IMR-90 (cell line): Measurements from ENCODE around the gene ABCA4.
"Not testable (repeated sequence)": the region's sequence is repeated elsewhere in the genome, so short reads cannot be mapped to it uniquely, and the experiment has no call there.

Experiments
- CEBPB ChIP-seq: IDR thresholded peaks from 2 replicates; pipeline ENCODE4 v1.6.1; 2012; ENCODE audit warnings: low read depth, low read length, improper control_type of control experiment
- CHD1 ChIP-seq: IDR thresholded peaks from 2 replicates; pipeline ENCODE4 v1.6.1; 2012; ENCODE audit warnings: low read depth, low read length, improper control_type of control experiment
- FOS ChIP-seq: fragments of 150-350 bp; IDR thresholded peaks from 2 replicates; pipeline ENCODE4 v1.6.1; 2016; ENCODE audit warnings: low read depth, low read length
- MXI1 ChIP-seq: IDR thresholded peaks from 2 replicates; pipeline ENCODE4 v1.6.1; 2012; ENCODE audit warnings: low read depth, mild to moderate bottlenecking, low read length, moderate library complexity, borderline replicate concordance
- POLR2A ChIP-seq: IDR thresholded peaks from 2 replicates; pipeline ENCODE4 v1.6.1; 2012; ENCODE audit warnings: mild to moderate bottlenecking, low read depth, low read length
- RAD21 ChIP-seq: IDR thresholded peaks from 2 replicates; pipeline ENCODE4 v1.6.1; 2012; ENCODE audit warnings: low read length, improper control_type of control experiment
- RFX5 ChIP-seq: IDR thresholded peaks from 2 replicates; pipeline ENCODE4 v1.8.0; 2012; ENCODE audit warnings: low read depth, mild to moderate bottlenecking, low read length, moderate library complexity
- TF ChIP-seq, protein P1 (sequence below): conservative IDR thresholded peaks from 2 replicates; pipeline ENCODE4 v1.5.1; 2012; ENCODE audit warnings: mild to moderate bottlenecking, low read depth, low read length, improper control_type of control experiment
- TF ChIP-seq, protein P2 (sequence below): fragments of 150-350 bp; IDR thresholded peaks from 2 replicates; pipeline ENCODE4 v1.6.1; 2016; ENCODE audit warnings: low read depth, mild to moderate bottlenecking, low read length, moderate library complexity, borderline replicate concordance
- TF ChIP-seq, protein P3 (sequence below): fragments of 150-350 bp; IDR thresholded peaks from 2 replicates; pipeline ENCODE4 v1.6.1; 2017; ENCODE audit warnings: mild to moderate bottlenecking, antibody characterized with exemption, low read length, low read depth

DNA sequence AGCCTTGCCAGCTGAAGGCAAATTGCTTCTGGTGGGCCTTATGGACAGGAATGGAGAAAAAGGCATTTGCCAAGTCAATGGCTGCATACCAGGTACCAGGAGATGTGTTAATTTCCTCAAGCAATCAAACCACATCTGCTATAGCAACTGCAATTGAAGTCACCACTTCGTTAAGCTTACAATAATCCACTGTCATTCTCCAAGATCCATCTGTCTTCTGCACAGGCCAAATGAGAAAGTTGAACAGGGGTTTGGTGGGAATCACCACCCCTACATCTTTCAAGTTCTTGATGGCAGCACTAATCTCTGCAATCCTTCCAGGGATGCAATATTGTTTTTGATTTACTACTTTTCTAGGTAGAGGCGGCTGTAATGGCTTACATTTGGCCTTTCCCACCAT, 43.9 kb upstream of the ABCA4 start:
- TF ChIP-seq, protein P1, sequence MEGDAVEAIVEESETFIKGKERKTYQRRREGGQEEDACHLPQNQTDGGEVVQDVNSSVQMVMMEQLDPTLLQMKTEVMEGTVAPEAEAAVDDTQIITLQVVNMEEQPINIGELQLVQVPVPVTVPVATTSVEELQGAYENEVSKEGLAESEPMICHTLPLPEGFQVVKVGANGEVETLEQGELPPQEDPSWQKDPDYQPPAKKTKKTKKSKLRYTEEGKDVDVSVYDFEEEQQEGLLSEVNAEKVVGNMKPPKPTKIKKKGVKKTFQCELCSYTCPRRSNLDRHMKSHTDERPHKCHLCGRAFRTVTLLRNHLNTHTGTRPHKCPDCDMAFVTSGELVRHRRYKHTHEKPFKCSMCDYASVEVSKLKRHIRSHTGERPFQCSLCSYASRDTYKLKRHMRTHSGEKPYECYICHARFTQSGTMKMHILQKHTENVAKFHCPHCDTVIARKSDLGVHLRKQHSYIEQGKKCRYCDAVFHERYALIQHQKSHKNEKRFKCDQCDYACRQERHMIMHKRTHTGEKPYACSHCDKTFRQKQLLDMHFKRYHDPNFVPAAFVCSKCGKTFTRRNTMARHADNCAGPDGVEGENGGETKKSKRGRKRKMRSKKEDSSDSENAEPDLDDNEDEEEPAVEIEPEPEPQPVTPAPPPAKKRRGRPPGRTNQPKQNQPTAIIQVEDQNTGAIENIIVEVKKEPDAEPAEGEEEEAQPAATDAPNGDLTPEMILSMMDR = not testable (repeated sequence)
- TF ChIP-seq RFX5, RAD21, MXI1, POLR2A, CEBPB, FOS, CHD1: not testable (repeated sequence)
- TF ChIP-seq, protein P2, sequence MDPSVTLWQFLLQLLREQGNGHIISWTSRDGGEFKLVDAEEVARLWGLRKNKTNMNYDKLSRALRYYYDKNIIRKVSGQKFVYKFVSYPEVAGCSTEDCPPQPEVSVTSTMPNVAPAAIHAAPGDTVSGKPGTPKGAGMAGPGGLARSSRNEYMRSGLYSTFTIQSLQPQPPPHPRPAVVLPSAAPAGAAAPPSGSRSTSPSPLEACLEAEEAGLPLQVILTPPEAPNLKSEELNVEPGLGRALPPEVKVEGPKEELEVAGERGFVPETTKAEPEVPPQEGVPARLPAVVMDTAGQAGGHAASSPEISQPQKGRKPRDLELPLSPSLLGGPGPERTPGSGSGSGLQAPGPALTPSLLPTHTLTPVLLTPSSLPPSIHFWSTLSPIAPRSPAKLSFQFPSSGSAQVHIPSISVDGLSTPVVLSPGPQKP = not testable (repeated sequence)
- TF ChIP-seq, protein P3, sequence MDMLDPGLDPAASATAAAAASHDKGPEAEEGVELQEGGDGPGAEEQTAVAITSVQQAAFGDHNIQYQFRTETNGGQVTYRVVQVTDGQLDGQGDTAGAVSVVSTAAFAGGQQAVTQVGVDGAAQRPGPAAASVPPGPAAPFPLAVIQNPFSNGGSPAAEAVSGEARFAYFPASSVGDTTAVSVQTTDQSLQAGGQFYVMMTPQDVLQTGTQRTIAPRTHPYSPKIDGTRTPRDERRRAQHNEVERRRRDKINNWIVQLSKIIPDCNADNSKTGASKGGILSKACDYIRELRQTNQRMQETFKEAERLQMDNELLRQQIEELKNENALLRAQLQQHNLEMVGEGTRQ = not testable (repeated sequence)
